Measurements from ENCODE around the gene CCM2. TPM values are rescaled to one million over a fixed set of nuclear protein-coding genes. Genes with fewer than 3 reads are reported as not detected.

Gene CCM2
- total RNA-seq, 1 donor from 2014 or later: 17.8 TPM

- ATAC-seq: no peak
Observed at GRCh38 chr7:44969049-44969700, 30.8 kb upstream of the CCM2 start.

GRCh38 chr7:44969701-44970522, 30.1 kb upstream of the CCM2 start:
- no peak for ATAC-seq

GRCh38 chr7:44970523-44971051, 29.4 kb upstream of the CCM2 start:
- no peak for ATAC-seq

- no peak for ATAC-seq
Observed at GRCh38 chr7:44971188-44971901, 28.7 kb upstream of the CCM2 start.

GRCh38 chr7:44971902-44972441, 28.0 kb upstream of the CCM2 start:
- ATAC-seq: no peak

GRCh38 chr7:44972562-44972961, 27.4 kb upstream of the CCM2 start:
- no peak for ATAC-seq

- ATAC-seq: peak; percentile 16
Observed at GRCh38 chr7:44973610-44974401, 26.2 kb upstream of the CCM2 start.

GRCh38 chr7:44974549-44974948, 25.5 kb upstream of the CCM2 start:
- ATAC-seq: no peak

GRCh38 chr7:44975331-44976039, 24.5 kb upstream of the CCM2 start:
- ATAC-seq: no peak

- no peak for ATAC-seq
Observed at GRCh38 chr7:44976040-44976745, 23.8 kb upstream of the CCM2 start.

GRCh38 chr7:44976746-44977196, 23.2 kb upstream of the CCM2 start:
- no peak for ATAC-seq

GRCh38 chr7:44977304-44977958, 22.6 kb upstream of the CCM2 start:
- peak; percentile 25 for ATAC-seq

- no peak for ATAC-seq
Observed at GRCh38 chr7:44977959-44978335, 22.1 kb upstream of the CCM2 start.

- ATAC-seq: peak; percentile 50
Observed at GRCh38 chr7:44978511-44979366, 21.3 kb upstream of the CCM2 start, which contains the start of gene MYO1G. MYO1G (minus strand) TSS chr7:44979015; CDS start chr7:44978961, 54 bp downstream.

- ATAC-seq: peak; percentile 69
Observed at GRCh38 chr7:44979481-44980392, 20.3 kb upstream of the CCM2 start.

- ATAC-seq: peak; percentile 33
Observed at GRCh38 chr7:44980393-44981034, 19.5 kb upstream of the CCM2 start.

- peak; percentile 12 for ATAC-seq
Observed at GRCh38 chr7:44981035-44981706, 18.8 kb upstream of the CCM2 start.
